ENCODE results near the gene SLC12A9. TPM values are rescaled to one million over a fixed set of nuclear protein-coding genes. Genes with fewer than 3 reads are reported as not detected.
"Not testable (repeated sequence)": the region's sequence is repeated elsewhere in the genome, so short reads cannot be mapped to it uniquely, and the experiment has no call there.

Gene SLC12A9
- total and polyA plus RNA-seq, 11 donors, result 4.6 to 23.6 (median 7.0) TPM

DNA sequence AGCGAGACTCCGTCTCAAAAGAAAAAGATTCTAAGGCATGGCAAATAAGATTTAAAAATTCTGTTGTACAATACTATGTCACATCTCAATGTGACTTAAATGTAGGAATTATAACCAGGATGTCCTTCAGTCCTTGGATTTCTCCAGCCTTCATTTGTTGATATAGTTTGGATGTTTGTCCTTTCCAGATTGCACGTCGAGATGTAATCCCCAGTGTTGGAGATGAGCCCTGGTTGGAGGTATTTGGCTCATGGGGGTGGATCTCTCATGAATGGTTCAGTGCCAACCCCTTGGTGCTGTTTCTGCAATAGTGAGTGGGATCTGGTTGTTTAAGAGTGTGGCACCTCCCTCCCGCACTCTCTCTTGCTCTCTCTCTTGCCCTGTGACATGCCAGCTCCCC, 56.0 kb downstream of the SLC12A9 start:
- ATAC-seq (no peak), DNase-seq (no peak)
- Histone ChIP-seq H3K27ac (no peak overlapping the region), H3K36me3 (no peaks in the 10 kb centered on the region), H3K4me1 (peaks cover 0 to 6% (median 0%) of the 10 kb centered on the region in 12 donors), H3K4me3 (no peak overlapping the region), H3K27me3 (peaks cover 0 to 22% (median 0%) of the 10 kb centered on the region in 9 donors), H3K9me3 (peaks cover 0 to 3% (median 0%) of the 10 kb centered on the region in 12 donors)
- intact Hi-C loops (cut with DNase I), result no loop called here
- 92 to 96% (median 94%) methylated on average over 5 of the region's 5 CpGs for WGBS, 4 donors
- TF ChIP-seq POLR2A (IDR thresholded peaks at IDR 0.05), result no peak
- TF ChIP-seq, protein P1, sequence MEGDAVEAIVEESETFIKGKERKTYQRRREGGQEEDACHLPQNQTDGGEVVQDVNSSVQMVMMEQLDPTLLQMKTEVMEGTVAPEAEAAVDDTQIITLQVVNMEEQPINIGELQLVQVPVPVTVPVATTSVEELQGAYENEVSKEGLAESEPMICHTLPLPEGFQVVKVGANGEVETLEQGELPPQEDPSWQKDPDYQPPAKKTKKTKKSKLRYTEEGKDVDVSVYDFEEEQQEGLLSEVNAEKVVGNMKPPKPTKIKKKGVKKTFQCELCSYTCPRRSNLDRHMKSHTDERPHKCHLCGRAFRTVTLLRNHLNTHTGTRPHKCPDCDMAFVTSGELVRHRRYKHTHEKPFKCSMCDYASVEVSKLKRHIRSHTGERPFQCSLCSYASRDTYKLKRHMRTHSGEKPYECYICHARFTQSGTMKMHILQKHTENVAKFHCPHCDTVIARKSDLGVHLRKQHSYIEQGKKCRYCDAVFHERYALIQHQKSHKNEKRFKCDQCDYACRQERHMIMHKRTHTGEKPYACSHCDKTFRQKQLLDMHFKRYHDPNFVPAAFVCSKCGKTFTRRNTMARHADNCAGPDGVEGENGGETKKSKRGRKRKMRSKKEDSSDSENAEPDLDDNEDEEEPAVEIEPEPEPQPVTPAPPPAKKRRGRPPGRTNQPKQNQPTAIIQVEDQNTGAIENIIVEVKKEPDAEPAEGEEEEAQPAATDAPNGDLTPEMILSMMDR (IDR thresholded peaks at IDR 0.05), result no peak

DNA sequence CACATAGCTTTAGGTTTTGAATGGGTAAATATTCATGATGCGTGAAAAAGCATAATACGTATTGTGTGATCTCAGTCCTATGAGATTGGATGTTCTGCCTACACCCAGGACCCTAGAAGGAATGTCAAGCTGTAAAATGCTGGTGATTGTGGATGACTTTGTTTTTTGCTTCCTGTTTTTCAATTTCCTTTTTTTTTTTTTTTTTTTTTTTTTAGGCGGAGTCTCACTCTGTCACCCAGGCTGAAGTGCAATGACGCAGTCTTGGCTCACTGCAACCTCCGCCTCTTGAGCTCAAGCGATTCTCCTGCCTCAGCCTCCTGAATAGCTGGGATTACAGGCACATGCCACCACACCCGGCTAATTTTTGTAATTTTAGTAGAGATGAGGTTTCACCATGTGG, 57.9 kb downstream of the SLC12A9 start:
- intact Hi-C loops (cut with DNase I); DNase-seq; H3K27ac ChIP-seq; H3K4me1 ChIP-seq; H3K9me3 ChIP-seq; H3K36me3 ChIP-seq; H3K4me3 ChIP-seq; ATAC-seq: not testable (repeated sequence)
- 74 to 77% (median 74%) methylated on average over 7 of the region's 7 CpGs for WGBS, 4 donors
- peaks cover 0 to 17% (median 0%) of the 10 kb centered on the region in 9 donors for H3K27me3 ChIP-seq

DNA sequence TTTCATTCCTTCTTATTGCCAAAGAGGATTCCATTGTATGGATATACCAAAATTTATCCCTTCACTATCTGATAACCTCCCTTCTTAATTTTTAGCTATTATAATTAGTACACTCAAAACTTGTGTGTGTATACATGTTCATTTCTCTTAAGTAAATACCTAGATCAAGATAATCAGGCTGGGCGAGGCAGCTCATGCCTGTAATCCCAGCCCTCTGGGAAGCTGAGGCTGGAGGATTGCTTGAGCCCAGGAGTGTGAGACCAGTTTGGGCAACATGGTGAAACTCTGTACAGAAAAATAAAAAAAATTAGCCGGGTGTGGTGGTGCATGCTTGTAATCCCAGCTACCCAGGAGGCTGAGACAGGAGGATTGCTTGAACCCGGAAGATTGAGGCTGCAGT, 59.0 kb downstream of the SLC12A9 start:
- H3K4me3 ChIP-seq, result no peak overlapping the region
- no peak for DNase-seq
- 89 to 91% (median 90%) methylated on average over 3 of the region's 3 CpGs for WGBS, 4 donors
- TF ChIP-seq, protein P1 (IDR thresholded peaks at IDR 0.05), result no peak
- no peak for TF ChIP-seq POLR2A (IDR thresholded peaks at IDR 0.05)
- no peak overlapping the region for H3K27ac ChIP-seq
- peaks cover 0 to 13% (median 0%) of the 10 kb centered on the region in 9 donors for H3K27me3 ChIP-seq
- H3K9me3 ChIP-seq, result peaks cover 0 to 2% (median 0%) of the 10 kb centered on the region in 12 donors
- H3K36me3 ChIP-seq, result no peaks in the 10 kb centered on the region
- H3K4me1 ChIP-seq, result peaks cover 0 to 10% (median 0%) of the 10 kb centered on the region in 12 donors
- ATAC-seq, result no peak
- intact Hi-C loops (cut with DNase I), result no loop called here

DNA sequence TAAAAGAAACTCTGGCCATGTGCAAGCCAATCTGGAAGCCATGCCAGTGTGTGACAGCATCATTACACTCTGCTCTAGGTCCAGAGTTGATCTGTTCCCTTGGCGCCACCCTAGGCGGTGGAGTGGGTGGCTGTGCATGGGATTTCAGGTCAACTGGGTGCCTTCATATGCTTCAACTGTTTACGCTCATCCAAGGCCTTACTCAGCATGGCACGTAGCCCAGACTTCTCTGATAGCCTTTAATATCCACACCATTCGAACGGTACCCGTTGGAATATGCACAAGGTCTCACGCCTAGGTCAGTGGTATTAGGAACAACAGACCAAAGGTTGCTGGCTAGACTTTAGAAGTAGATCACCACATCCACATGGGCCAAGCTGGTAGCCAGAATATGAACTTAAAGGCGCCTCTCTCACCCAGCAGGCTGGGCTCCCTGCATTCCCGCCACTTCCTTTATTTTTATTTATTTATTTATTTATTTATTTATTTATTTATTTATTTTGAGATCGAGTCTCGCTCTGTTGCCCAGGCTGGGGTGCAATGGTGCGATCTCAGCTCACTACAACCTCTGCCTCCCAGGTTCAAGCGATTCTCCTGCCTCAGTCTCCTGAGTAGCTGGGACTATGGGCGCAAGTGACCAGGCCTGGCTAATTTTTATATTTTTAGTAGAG, 61.8 kb downstream of the SLC12A9 start:
- intact Hi-C loops (cut with DNase I), result no loop called here
- 76 to 89% (median 87%) methylated on average over 15 of the region's 15 CpGs for WGBS, 4 donors
- Histone ChIP-seq H3K36me3 (no peaks in the 10 kb centered on the region), H3K27me3 (peaks cover 0 to 12% (median 0%) of the 10 kb centered on the region in 9 donors), H3K9me3 (no peaks in the 10 kb centered on the region), H3K4me1 (peaks cover 0 to 10% (median 0%) of the 10 kb centered on the region in 12 donors), H3K27ac (no peak overlapping the region), H3K4me3 (no peak overlapping the region)
- DNase-seq (peak in 1 of 5 donors; percentile 28), ATAC-seq (peak in 3 of 4 donors; percentile 36 to 48 (median 46))
- TF ChIP-seq POLR2A (IDR thresholded peaks at IDR 0.05), result no peak
- TF ChIP-seq, protein P1 (IDR thresholded peaks at IDR 0.05), result no peak
